Liver (tissue), 9 donors: ENCODE measurements around the gene OLA1. TPM values are rescaled to one million over a fixed set of nuclear protein-coding genes. Genes with fewer than 3 reads are reported as not detected.

Experiments used
- DNase-seq: peaks from one replicate; pipeline ENCODE4 v3.0.0-alpha.2; 2017; ENCODE audit warnings: low spot score
- H3K27ac ChIP-seq, 2 donors: one replicate each; pipeline ENCODE4 v1.7.0; 2013; ENCODE audit warnings: inconsistent platforms in 2 of 2, low read length in 2 of 2, control low read depth in 1 of 2, low read depth in 1 of 2, mild to moderate bottlenecking in 1 of 2
- H3K27me3 ChIP-seq, 4 donors: one replicate each; pipeline versions ENCODE4 v1.6.1 to v1.7.0; 2013; ENCODE audit warnings: low read length in 3 of 4, inconsistent platforms in 1 of 4, mild to moderate bottlenecking in 1 of 4, moderate library complexity in 1 of 4; ENCODE audit not compliant: control insufficient read depth in 4 of 4, insufficient read depth in 4 of 4
- H3K36me3 ChIP-seq, 4 donors: one replicate each; pipeline versions ENCODE4 v1.6.1 to v1.7.0; 2013; ENCODE audit warnings: low read length in 3 of 4, mild to moderate bottlenecking in 3 of 4, low read depth in 1 of 4, moderate library complexity in 1 of 4; ENCODE audit not compliant: control insufficient read depth in 4 of 4, insufficient read depth in 3 of 4
- H3K4me1 ChIP-seq, 4 donors: one replicate each; pipeline versions ENCODE4 v1.6.1 to v1.7.0; 2013; ENCODE audit warnings: low read length in 3 of 4, mild to moderate bottlenecking in 3 of 4, moderate library complexity in 1 of 4; ENCODE audit not compliant: control insufficient read depth in 4 of 4, insufficient read depth in 4 of 4
- H3K4me3 ChIP-seq, 3 donors: one replicate each; pipeline versions ENCODE4 v1.6.1 to v1.7.0; 2013; ENCODE audit warnings: low read length in 3 of 3, control low read depth in 1 of 3, low read depth in 1 of 3, mild to moderate bottlenecking in 1 of 3
- H3K9ac ChIP-seq, 2 donors: one replicate each; pipeline ENCODE4 v1.7.0; 2013; ENCODE audit warnings: low read length in 2 of 2, mild to moderate bottlenecking in 2 of 2, moderate library complexity in 2 of 2, control low read depth in 1 of 2, low read depth in 1 of 2
- H3K9me3 ChIP-seq, 4 donors: one replicate each; pipeline versions ENCODE4 v1.6.1 to v1.7.0; 2013; ENCODE audit warnings: low read length in 3 of 4; ENCODE audit not compliant: control insufficient read depth in 4 of 4
- EGR1 ChIP-seq, 2 donors: IDR thresholded peaks; 2 replicates each; pipeline ENCODE4 v1.6.1; 2016 to 2018; ENCODE audit warnings: antibody characterized with exemption in 2 of 2, low read depth in 2 of 2
- FOXA1 ChIP-seq: IDR thresholded peaks from 2 replicates; pipeline ENCODE4 v1.6.1; 2016; ENCODE audit warnings: antibody characterized with exemption
- FOXA2 ChIP-seq: IDR thresholded peaks from 2 replicates; pipeline ENCODE4 v1.6.1; 2016; ENCODE audit warnings: antibody characterized with exemption
- GABPA ChIP-seq, 2 donors: IDR thresholded peaks in 1 of 2; conservative IDR thresholded peaks in 1 of 2; 2 replicates each; pipeline ENCODE4 v1.6.1; 2016; ENCODE audit warnings: antibody characterized with exemption in 2 of 2, mild to moderate bottlenecking in 1 of 2, moderate library complexity in 1 of 2
- HNF4A ChIP-seq, 2 donors: conservative IDR thresholded peaks; 2 replicates each; pipeline ENCODE4 v1.6.1; 2016; ENCODE audit warnings: antibody characterized with exemption in 2 of 2, mild to moderate bottlenecking in 2 of 2
- HNF4G ChIP-seq: IDR thresholded peaks from 2 replicates; pipeline ENCODE4 v1.6.1; 2016; ENCODE audit warnings: antibody characterized with exemption
- RXRA ChIP-seq, 2 donors: IDR thresholded peaks; 2 replicates each; pipeline ENCODE4 v1.6.1; 2017 to 2018; ENCODE audit warnings: antibody characterized with exemption in 2 of 2, mild to moderate bottlenecking in 1 of 2
- SP1 ChIP-seq: IDR thresholded peaks from 2 replicates; pipeline ENCODE4 v1.6.1; 2018; ENCODE audit warnings: antibody characterized with exemption, mild to moderate bottlenecking
- TAF1 ChIP-seq: conservative IDR thresholded peaks from 2 replicates; pipeline ENCODE4 v1.6.1; 2016; ENCODE audit warnings: antibody characterized with exemption, mild to moderate bottlenecking
- WGBS: extraction: QIAGEN DNeasy Blood & Tissue Kit; methylation state at CpG from one replicate; pipeline ENCODE4 v1.1.7; 2013; 5-methylcytosine and 5-hydroxymethylcytosine counted together
- polyA plus RNA-seq, 2 donors: library from polyadenylated mRNA; stranded (reverse) in 1 of 2; unstranded in 1 of 2; fragments of 200-250 nt in 1 of 2; fragments of >200 nt in 1 of 2; fragmentation: Nextera tagmentation in 1 of 2; extraction: Ambion mirVana in 1 of 2; gene quantifications; one replicate each; pipeline versions ENCODE4 v1.2.1 to v1.2.3, GENCODE V29; 2013 to 2015
- total RNA-seq, 2 donors: library from RNA; depleted of rRNA; stranded (reverse); fragments of >200 nt; gene quantifications; one replicate each; pipeline ENCODE4 v1.2.3, GENCODE V29; 2014
- TF ChIP-seq, protein P1 (sequence below): IDR thresholded peaks from 2 replicates; pipeline ENCODE4 v1.6.1; 2016; ENCODE audit warnings: antibody characterized with exemption
- TF ChIP-seq, protein P2 (sequence below): IDR thresholded peaks from 2 replicates; pipeline ENCODE4 v1.6.1; 2016; ENCODE audit warnings: antibody characterized with exemption, mild to moderate bottlenecking
- TF ChIP-seq, protein P3 (sequence below): IDR thresholded peaks from 2 replicates; pipeline ENCODE4 v1.6.1; 2016; ENCODE audit warnings: antibody characterized with exemption
- TF ChIP-seq, protein P4 (sequence below): fragments of 150-350 bp; IDR thresholded peaks from 2 replicates; pipeline ENCODE4 v1.5.1; 2017; ENCODE audit warnings: improper control_type of control experiment, low read depth, low read length; ENCODE audit not compliant: missing input control
- TF ChIP-seq, protein P5 (sequence below): IDR thresholded peaks from 2 replicates; pipeline ENCODE4 v1.6.1; 2016; ENCODE audit warnings: antibody characterized with exemption
- donor health status: healthy.
- donor health status: healthy.
- donor health status: healthy.
- donor health status: healthy.
- donor health status: healthy.

The OLA1 gene
- total and polyA plus RNA-seq, 4 donors = 23.4 to 38.1 (median 32.3) TPM

DNA sequence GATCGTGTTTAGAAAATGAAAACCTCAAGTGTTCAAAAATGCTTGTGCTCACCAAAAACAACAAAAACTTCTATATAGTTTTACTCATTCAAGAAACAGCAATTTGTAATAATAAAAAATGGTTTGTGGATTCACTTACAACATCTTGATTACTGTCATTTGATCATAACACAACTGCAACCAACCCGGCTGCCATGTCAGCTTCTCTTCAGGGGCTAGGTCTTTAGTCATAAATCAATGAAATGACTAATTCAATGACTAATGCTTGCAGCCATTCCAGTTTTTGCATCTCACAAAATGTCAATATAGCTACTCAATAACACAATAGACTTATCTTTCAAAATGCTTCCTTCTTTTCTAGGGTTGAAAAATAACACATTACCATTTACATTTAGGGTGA, 128.0 kb downstream of the OLA1 start:
- Histone ChIP-seq H3K27ac (no peak overlapping the region), H3K27me3 (no peaks in the 10 kb centered on the region), H3K9me3 (no peaks in the 10 kb centered on the region), H3K4me3 (no peak overlapping the region), H3K9ac (no peak overlapping the region), H3K36me3 (peaks cover 0 to 2% (median 0%) of the 10 kb centered on the region in 4 donors), H3K4me1 (no peaks in the 10 kb centered on the region)
- no peak for DNase-seq
- TF ChIP-seq HNF4G (no peak), HNF4A (conservative IDR thresholded peaks at IDR 0.05) (no peak)
- TF ChIP-seq, protein P1, sequence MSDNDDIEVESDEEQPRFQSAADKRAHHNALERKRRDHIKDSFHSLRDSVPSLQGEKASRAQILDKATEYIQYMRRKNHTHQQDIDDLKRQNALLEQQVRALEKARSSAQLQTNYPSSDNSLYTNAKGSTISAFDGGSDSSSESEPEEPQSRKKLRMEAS = no peak
- TF ChIP-seq, protein P2, sequence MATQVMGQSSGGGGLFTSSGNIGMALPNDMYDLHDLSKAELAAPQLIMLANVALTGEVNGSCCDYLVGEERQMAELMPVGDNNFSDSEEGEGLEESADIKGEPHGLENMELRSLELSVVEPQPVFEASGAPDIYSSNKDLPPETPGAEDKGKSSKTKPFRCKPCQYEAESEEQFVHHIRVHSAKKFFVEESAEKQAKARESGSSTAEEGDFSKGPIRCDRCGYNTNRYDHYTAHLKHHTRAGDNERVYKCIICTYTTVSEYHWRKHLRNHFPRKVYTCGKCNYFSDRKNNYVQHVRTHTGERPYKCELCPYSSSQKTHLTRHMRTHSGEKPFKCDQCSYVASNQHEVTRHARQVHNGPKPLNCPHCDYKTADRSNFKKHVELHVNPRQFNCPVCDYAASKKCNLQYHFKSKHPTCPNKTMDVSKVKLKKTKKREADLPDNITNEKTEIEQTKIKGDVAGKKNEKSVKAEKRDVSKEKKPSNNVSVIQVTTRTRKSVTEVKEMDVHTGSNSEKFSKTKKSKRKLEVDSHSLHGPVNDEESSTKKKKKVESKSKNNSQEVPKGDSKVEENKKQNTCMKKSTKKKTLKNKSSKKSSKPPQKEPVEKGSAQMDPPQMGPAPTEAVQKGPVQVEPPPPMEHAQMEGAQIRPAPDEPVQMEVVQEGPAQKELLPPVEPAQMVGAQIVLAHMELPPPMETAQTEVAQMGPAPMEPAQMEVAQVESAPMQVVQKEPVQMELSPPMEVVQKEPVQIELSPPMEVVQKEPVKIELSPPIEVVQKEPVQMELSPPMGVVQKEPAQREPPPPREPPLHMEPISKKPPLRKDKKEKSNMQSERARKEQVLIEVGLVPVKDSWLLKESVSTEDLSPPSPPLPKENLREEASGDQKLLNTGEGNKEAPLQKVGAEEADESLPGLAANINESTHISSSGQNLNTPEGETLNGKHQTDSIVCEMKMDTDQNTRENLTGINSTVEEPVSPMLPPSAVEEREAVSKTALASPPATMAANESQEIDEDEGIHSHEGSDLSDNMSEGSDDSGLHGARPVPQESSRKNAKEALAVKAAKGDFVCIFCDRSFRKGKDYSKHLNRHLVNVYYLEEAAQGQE = no peak
- 91% methylated on average over 2 of the region's 2 CpGs for WGBS

DNA sequence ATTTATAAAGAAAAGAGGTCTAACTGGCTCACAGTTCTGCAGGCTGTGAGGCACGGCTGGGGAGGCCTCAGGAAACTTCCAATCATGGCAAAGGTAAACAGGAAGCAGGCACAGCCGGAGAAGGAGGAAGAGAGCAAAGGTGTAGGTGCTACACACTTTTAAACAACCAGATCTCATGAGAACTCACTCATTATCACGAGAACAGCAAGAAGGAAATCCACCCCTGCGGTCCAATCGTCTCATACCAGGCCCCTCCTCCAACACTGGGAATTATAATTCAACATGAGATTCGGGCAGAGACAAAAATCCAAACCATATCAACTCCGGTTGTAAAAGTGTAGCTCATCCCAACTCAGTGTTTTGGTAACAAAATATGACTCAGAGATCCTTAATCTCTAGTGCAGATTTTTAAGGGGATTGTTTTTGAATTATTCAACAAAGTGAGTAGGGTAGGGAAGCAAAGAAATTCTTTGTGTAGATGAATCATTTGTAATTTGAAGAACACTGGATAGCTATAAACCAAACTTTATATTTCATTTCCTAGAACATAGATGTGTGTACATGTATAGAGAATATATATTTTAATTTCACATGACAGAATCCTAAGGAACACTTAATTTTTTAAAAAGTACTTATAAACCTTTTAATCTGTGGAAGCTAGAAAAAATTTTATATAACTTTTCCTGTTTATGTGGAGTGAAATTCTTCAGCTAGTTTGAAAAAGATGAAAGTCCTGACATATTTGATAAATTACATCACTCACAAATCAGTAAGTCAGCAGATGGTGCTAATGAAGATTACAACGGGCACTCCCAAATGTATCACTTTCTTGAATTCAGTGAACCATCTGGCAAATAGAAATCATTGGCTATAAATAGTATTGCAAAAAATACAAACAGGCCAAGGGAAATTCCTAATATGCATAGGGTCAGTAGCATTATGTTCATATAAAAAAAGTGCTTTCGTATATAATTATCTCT, 130.1 kb downstream of the OLA1 start:
- no peak overlapping the region for H3K9ac ChIP-seq

More for the DNA sequence above, 130.1 kb downstream of the OLA1 start:
- Histone ChIP-seq H3K9me3 (no peaks in the 10 kb centered on the region), H3K27me3 (no peaks in the 10 kb centered on the region), H3K4me1 (no peaks in the 10 kb centered on the region), H3K36me3 (peaks cover 0 to 2% (median 0%) of the 10 kb centered on the region in 4 donors), H3K27ac (no peak overlapping the region), H3K4me3 (no peak overlapping the region)
- DNase-seq = no peak
- 86% methylated on average over 9 of the region's 9 CpGs for WGBS
- TF ChIP-seq HNF4A (conservative IDR thresholded peaks at IDR 0.05) (no peak), FOXA2 (no peak), EGR1 (IDR thresholded peaks at IDR 0.05; ENCODE audit: low read depth in 2 of 2) (no peak), GABPA (IDR thresholded peaks at IDR 0.05 in 1 of 2, conservative IDR thresholded peaks at IDR 0.05 in 1 of 2) (no peak), RXRA (IDR thresholded peaks at IDR 0.05) (no peak), TAF1 (no peak), SP1 (no peak), FOXA1 (no peak)
- TF ChIP-seq, protein P3, sequence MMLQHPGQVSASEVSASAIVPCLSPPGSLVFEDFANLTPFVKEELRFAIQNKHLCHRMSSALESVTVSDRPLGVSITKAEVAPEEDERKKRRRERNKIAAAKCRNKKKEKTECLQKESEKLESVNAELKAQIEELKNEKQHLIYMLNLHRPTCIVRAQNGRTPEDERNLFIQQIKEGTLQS = no peak
- TF ChIP-seq, protein P4, sequence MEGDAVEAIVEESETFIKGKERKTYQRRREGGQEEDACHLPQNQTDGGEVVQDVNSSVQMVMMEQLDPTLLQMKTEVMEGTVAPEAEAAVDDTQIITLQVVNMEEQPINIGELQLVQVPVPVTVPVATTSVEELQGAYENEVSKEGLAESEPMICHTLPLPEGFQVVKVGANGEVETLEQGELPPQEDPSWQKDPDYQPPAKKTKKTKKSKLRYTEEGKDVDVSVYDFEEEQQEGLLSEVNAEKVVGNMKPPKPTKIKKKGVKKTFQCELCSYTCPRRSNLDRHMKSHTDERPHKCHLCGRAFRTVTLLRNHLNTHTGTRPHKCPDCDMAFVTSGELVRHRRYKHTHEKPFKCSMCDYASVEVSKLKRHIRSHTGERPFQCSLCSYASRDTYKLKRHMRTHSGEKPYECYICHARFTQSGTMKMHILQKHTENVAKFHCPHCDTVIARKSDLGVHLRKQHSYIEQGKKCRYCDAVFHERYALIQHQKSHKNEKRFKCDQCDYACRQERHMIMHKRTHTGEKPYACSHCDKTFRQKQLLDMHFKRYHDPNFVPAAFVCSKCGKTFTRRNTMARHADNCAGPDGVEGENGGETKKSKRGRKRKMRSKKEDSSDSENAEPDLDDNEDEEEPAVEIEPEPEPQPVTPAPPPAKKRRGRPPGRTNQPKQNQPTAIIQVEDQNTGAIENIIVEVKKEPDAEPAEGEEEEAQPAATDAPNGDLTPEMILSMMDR = no peak
- TF ChIP-seq, protein P5, sequence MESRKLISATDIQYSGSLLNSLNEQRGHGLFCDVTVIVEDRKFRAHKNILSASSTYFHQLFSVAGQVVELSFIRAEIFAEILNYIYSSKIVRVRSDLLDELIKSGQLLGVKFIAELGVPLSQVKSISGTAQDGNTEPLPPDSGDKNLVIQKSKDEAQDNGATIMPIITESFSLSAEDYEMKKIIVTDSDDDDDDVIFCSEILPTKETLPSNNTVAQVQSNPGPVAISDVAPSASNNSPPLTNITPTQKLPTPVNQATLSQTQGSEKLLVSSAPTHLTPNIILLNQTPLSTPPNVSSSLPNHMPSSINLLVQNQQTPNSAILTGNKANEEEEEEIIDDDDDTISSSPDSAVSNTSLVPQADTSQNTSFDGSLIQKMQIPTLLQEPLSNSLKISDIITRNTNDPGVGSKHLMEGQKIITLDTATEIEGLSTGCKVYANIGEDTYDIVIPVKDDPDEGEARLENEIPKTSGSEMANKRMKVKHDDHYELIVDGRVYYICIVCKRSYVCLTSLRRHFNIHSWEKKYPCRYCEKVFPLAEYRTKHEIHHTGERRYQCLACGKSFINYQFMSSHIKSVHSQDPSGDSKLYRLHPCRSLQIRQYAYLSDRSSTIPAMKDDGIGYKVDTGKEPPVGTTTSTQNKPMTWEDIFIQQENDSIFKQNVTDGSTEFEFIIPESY = no peak
- TF ChIP-seq, protein P1 = no peak
